Jurkat, Clone E6-1 (cell line): ENCODE data around the gene BPIFA1. TPM values are rescaled to one million over a fixed set of nuclear protein-coding genes. Genes with fewer than 3 reads are reported as not detected.

Source experiments
- DNase-seq: peaks from one replicate; pipeline ENCODE4 v3.0.0-alpha.2; 2011; ENCODE audit warnings: low read depth, low spot score
- H3K4me3 ChIP-seq: 2 replicates; pipeline ENCODE4 v1.5.1; 2011; ENCODE audit warnings: mild to moderate bottlenecking, low read length, control low read depth, moderate library complexity
- polyA plus RNA-seq: library from polyadenylated mRNA; unstranded; fragments of >200 nt; gene quantifications from one replicate; pipeline ENCODE4 v1.2.1, GENCODE V29; 2012; ENCODE audit warnings: missing spikeins; ENCODE audit not compliant: insufficient read length, insufficient read depth

BPIFA1 gene
- polyA plus RNA-seq, result not detected

DNA sequence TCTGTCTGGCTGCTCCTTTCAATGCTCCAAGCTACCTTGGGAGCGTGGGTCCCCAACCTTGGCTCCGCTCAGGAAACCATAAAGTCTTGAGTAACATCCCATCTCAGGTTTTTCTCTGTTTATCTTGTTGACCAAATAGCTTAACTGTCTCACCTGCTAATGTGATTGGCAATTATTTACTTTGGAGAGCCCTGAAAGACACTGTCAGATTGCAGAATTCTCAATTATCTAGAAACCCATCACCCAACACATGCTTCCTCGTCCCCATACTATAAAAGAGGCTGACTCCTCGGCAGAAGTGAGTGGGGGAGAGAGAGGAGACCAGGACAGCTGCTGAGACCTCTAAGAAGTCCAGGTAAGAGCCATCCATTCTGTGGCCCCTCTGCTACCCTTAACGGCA is at the start of gene BPIFA1:
BPIFA1 (plus strand) TSS at position 301 of the 400 bp plus-strand sequence. CDS start 1,716 bp downstream, outside the sequence.
- DNase-seq, result no peak
- H3K4me3 ChIP-seq, result no peak within 1 kb of the TSS

DNA sequence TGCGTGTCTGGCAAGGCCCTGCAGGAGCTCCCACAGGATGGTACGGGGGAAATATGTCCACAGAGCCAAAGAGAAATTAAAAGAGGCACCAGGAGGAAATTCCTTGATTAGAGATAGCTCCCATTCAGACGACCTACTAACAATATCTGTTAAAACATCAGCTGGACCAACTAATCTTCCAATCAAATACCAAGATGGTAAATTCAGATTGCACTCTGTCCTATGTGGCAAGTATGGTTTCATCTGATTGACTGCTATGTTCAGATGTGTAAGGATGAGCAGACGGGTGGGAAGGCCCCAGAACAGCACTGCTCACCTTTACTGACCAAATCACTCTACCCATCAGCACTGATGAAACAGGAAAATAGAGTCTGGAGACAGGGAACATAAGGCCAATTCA is 48.3 kb upstream of the BPIFA1 start:
- DNase-seq, result no peak
- H3K4me3 ChIP-seq, result no peak overlapping the region

DNA sequence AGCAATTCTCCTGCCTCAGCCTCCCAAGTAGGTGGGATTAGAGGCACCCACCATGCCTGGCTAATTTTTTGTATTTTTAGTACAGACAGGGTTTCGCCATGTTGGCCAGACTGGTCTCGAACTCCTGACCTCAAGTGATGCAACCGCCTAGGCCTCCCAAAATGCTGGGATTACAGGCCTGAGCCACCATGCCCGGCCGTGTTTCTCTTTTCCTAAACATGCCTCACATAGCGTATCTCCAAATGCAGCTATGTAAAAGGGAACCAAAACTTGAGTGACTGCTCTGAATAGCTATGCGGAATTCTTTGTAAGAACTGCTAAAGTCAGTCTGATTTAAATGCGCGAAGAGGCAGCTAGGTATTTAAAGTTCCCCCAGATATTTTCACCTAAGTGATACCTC is 47.4 kb upstream of the BPIFA1 start:
- no peak overlapping the region for H3K4me3 ChIP-seq
- DNase-seq, result no peak

DNA sequence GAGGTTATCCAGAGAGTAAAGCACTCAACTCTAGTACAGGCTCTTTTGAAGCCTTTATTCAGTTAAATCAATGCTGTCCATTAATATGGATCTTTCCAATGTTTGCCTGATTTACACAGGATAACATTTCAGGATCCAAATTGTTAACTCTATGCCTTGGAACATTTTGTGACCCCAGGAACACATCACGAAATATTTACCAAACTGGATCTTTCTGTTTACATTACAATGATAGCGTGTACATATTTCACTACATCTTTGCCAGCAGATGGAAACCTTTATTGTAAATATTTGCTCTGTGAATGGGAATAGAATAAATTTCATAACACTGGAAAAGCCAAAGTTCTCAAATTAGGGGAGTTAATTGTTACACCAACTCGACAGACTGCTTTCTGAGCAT is 44.3 kb upstream of the BPIFA1 start:
- no peak overlapping the region for H3K4me3 ChIP-seq
- DNase-seq, result no peak

DNA sequence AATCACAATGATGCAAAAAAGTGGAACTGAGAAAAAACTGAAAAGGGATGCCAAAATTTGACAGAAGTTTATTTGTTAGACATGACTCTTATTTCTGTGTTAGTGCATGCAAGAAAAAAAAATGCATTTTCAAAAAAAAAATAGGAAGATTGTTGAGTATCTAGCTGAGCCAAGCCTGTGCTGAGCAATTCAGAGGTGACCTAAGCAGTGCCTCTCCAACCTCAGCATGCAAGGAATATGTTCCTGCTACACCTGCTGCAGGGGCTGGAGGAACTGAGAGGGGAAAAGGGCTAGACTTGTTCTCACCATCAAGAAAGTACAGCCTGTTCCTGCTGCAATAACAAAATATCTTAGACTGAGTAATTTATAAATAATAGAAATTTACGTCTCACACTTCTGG is 43.8 kb upstream of the BPIFA1 start:
- H3K4me3 ChIP-seq, result no peak overlapping the region
- DNase-seq, result no peak

DNA sequence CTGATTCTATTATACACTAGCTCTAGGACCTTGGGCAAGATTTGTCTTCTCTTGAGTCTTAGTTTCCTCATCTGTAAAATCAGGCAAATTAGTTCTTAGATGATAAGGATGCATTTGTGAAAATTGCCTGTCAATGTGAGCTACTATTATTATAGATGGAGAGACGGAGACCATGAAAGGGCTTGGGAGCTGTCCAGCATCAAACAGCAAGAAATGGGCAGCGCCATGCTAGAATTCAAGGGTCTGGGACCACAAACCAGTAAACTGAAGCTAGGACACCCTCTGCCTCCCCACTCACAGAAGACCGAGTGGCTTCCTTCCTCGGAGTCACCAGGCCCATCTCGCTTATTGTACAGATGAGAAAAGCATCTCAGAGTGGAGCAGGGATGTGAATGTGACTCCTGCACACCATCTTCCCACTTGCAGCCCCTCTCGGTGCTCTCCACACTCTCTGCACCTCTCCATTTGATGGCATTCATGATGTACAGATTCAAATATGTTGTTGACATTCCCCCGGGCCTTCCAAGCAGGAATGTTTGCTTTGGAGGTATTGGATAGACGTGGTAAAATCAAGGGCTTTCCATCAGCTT is 42.8 kb upstream of the BPIFA1 start:
- no peak for DNase-seq

DNA sequence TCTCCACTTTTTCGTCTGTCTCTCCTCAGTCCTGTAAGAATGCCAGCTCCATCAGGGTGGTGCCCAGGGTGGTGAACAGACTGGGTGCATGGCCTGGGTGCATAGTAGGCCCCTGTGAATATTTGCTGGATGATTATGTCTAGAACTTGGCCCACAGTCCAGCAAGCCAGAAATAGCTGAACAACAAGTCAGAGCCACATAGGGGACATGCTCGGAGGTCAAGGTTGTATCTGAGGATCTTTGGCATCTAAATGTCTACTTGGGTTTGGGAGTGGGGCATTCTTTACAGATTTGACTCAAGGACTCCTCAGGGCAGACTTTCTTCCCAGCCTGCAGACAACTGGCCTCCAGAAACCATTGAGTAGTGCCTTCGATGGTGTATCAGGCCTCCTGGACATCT is 36.8 kb upstream of the BPIFA1 start:
- H3K4me3 ChIP-seq, result no peak overlapping the region

More for the DNA sequence above, 42.8 kb upstream of the BPIFA1 start:
- H3K4me3 ChIP-seq, result no peak overlapping the region

DNA sequence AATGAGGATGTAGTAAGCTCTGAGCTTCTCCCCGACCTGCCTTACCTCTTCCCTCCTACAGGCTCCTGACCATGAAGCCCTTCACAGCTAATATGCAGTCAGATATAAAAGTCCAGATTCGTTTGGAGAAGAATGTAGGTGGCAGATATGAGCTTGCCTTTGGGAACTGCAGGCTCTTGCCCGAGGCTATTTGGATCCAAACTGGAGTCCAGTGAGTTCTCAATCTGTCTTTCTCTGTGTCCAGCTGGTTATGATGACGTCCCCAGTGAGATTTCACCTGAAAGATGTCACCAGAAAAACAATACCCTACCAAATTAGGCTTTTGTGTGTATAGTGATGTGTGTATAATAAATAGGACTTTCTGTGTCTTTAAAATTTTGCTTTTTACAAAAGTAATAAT is 33.3 kb upstream of the BPIFA1 start:
- no peak overlapping the region for H3K4me3 ChIP-seq
- no peak for DNase-seq

More for the DNA sequence above, 36.8 kb upstream of the BPIFA1 start:
- DNase-seq, result no peak

DNA sequence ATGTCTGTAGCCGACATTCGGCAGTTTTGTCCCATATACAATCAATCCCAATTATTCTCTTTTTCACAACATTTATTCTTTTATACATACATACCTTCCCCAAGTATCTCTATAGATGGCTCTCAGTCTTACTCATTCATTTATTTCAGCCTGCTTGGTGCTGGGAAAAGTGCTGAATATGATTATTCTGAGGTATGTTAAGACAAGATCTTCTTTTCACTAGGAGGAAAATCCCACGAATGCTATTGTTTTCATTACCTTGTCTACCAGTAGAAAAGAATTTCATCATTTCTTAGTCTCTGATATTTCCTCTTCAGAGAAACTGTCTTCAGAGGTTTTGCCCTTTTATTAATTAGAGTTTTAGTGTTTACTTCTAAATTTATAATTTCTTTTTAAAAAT is 32.4 kb upstream of the BPIFA1 start:
- no peak overlapping the region for H3K4me3 ChIP-seq
- DNase-seq, result no peak

DNA sequence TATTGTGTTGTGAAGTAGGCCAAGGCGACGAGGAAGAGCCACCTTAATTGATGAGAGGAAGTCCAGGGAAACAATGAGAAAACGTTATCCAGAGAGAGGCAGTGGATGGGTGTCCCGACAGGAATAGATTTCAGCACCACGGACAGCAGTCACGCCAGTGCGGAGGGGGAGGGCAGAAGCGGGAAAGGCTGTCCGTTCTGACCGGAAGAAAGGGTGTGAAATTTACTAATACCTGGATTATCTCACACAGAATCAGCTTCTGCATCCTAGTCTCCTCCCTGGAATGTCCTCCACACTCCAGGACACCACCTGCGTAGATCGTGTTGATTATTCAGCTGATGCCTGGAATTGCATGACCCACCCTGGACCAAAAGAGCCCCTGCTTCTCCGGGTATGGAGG is 26.0 kb upstream of the BPIFA1 start:
- DNase-seq, result peak; percentile 17
- H3K4me3 ChIP-seq, result no peak overlapping the region

DNA sequence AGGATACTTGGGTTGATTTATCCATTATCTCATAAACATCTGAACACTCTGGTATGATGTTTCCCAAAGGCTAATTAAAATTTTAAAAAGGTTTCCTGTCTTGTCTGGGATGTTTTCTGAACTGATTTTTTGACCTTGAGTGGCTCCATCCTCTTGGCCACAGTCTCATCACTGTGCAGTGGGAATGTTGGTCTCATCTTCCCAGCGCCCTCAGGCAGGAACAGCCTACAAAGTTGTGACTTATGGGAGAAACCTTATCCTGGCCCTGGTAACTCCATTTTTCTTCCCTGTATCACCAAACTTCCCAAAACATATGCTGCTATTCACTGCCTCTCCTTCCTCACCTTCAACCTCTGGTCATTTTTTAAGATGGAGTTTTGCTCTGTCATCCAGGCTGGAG is 25.4 kb upstream of the BPIFA1 start:
- H3K4me3 ChIP-seq, result no peak overlapping the region
- DNase-seq, result no peak

DNA sequence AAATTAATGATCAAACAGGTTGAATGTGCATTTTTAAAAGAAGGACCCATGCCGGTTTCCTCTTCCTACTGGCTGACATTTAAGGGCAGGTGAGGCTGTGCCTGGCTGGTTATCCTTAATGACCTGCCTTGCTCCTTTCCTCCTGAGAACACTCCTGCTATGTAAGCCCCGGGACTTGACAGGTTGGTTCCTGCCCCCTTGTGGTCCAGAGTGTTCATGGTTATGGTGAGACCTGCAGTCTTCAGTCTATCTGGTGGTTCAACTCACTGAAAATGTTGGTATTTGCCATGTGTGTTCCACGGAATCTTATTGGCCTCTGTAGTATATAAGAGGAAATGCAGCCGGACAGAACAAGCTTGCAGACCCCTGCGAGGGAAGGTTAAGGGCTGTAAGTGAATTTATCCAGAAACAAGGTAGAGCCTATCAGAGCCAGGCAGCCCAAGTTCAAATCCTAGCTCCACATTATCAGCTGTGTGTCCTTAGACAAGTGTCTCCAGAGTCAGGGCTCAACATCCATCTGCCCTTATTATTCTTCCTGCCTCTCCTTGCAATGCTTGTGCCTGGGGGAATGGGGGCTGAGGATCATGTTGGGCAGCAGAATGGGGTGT is 23.9 kb upstream of the BPIFA1 start:
- peak; percentile 60 for DNase-seq
- no peak overlapping the region for H3K4me3 ChIP-seq

DNA sequence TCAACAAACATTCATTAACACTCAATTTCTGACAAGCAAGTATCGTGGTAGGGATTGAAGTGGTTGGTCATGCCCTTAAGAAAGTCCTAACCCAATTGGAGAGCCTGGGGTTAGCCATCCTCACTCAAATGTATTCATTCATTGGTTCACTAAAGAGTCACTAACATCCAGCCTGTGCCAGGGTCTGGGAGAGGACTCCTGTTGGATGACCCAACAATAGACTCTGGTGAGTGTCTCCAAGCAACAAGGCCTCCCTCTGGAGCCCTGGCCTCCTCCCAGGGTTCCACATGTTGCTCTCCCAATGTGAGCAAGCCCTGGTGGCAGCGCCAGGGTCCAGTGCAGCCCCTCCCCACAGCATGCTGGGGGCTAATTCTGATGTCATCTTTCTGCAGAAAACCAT is 18.7 kb upstream of the BPIFA1 start, which contains the start of gene BPIFA3:
BPIFA3 (plus strand) TSS at position 301 of the 400 bp plus-strand sequence. CDS start 185 bp downstream, outside the sequence.
- DNase-seq, result no peak
- no peak within 1 kb of the TSS for H3K4me3 ChIP-seq

DNA sequence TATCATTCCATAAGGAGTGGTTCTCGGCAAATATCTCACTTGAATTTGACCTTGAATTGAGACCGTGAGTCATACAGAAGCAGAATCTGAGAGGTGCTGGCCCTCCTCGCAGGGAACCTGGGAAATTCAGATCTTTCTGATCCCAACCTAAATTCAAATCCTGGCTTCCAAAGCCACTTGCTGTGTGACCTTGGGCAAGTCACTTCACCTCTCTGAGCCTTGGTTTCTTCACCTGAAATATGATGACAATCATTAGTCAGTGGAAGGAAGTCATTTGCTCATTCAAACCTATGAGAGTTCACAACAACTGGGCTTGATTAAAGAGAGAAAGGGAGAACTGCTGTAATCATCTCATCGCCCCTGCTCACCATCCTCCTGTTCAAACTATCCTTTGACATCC is 11.4 kb upstream of the BPIFA1 start:
- H3K4me3 ChIP-seq, result no peak overlapping the region

DNA sequence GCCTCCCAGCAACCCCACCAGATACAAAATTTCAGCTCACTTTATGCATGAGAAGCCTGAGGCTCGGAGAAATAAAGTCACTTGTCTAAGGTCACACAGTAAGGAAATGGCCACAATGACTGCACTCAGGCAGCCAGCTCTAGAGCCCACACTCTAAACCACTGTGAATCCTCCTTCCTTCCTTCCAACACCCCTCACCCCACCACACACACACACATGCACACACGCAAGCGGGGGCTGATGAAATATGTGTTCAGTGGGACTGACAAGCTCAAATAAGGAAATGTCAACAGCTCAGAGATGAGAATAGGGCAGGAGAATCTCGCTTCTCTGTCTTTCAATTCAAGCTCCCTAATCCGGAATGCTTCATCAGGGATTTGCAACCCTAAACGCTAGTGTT is 6.0 kb upstream of the BPIFA1 start:
- no peak for DNase-seq
- H3K4me3 ChIP-seq, result no peak overlapping the region

More for the DNA sequence above, 11.4 kb upstream of the BPIFA1 start:
- DNase-seq, result no peak

DNA sequence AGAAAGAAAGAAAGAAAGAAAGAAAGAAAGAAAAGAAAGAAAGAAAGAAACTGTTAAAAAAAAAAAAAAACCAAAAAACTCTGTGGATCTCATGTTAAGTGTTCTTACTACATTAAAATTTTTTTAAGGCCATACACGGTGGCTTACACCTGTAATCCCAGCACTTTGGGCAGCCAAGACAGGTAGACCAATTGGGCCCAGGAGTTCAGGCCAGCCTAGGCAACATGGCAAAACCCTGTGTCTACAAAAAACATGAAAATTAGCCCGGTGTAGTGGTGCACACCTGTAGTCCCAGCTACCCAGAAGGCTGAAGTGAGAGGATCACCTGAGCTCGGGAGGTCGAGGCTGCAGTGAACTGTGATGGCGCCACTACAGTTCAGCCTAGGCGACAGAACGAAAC is 4.6 kb upstream of the BPIFA1 start:
- no peak overlapping the region for H3K4me3 ChIP-seq
- no peak for DNase-seq

DNA sequence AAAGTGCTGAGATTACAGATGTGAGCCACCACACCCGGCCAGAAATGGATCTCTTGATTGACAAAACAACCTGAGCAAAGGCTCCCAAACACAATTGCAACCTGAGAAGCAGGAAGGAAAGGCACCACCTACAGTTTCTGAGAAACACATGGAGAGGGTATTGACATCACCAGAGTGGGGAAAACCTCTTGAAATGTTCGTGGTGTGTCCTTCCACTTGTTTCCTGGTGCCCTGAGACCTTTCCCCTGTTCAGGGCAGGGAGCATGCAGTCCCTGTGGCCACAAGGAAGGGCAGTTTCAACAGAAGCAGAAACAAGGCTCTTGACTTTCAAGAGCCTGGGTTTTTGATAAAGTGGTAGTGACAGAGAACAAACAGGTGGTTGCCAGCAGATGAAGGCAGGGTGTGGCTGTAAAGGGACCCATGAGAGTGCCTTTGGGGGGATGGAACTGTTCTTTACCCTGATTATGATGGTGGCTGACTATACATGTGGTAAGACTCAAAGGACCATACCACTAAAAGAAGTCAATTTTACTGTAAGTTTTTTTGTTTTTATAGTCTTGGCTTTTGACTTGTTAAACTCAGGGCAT is 3.2 kb upstream of the BPIFA1 start:
- H3K4me3 ChIP-seq, result no peak overlapping the region
- no peak for DNase-seq

DNA sequence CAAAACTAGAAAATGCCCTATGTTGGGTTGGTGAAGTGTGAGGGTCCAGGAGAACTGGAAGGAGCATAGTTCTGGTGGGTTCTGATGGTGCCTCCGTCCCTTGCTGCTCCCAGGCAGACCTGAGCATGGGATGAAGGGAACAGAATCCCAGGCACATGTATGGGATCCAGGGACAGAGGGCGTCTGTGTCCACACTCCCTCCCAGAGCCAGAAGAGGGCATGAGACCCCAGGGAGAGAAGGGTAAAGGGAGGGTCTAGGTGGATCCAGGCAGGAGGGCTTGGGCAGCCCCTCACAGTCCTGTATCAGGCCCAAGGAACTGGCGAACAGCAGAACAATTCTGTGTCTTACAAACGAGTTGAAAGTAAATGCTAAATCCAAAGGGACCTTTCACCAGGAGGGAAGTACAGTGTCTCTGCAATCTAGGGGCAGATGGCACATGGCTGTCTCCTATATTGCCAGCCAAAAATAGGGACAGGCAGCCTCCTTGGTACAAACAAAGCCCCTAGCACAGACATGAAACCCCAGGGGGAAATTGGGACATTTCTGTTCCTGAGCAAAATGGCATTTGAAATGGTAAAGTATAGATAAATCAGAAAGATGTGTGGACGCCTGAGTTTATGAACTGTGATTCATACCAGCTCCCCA is 2.5 kb upstream of the BPIFA1 start:
- no peak overlapping the region for H3K4me3 ChIP-seq
- no peak for DNase-seq

DNA sequence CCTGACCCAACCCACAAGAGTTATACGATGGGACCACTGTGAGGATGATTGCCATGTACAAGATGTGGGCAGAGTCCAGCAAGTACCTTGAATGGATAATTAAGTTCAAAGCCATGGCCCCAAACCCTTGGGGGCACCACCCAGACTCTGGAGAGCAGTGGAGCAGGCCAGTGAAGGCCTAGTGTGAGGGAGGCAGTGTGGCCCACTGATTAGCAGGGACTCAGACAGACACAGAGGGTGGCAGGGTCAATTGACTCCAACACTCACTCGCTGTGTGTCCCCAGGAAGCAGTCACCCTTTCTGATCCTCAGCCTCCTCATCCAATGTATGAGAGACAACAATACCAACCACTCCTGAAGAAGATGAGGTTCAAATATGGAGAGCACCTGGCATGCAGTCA is 1.7 kb upstream of the BPIFA1 start:
- H3K4me3 ChIP-seq, result no peak overlapping the region
- no peak for DNase-seq

DNA sequence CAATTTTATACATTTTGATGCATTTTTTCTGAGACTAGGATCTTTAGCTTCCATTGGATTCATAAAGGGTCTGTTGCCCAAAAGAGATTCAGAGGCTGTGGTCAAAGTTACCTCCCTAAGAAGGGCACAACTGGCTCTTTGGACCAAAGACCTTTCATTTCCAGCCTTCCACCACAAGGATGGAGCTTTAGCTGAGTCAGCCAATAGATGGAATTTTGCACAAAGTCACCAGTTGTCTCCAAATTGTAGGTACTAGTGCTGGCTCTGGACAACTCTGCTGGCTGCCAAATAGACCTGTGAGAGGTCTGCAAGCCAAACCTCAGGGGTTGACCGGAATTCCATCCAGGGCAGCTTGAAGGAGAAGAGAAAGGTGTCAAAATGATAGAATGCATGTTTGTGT is 555 bp downstream of the BPIFA1 start:
- DNase-seq, result no peak
- no peak overlapping the region for H3K4me3 ChIP-seq
